Measurements from ENCODE around the gene CLDN2.
"Not testable (repeated sequence)": the region's sequence is repeated elsewhere in the genome, so short reads cannot be mapped to it uniquely, and the experiment has no call there.

Gene CLDN2

DNA sequence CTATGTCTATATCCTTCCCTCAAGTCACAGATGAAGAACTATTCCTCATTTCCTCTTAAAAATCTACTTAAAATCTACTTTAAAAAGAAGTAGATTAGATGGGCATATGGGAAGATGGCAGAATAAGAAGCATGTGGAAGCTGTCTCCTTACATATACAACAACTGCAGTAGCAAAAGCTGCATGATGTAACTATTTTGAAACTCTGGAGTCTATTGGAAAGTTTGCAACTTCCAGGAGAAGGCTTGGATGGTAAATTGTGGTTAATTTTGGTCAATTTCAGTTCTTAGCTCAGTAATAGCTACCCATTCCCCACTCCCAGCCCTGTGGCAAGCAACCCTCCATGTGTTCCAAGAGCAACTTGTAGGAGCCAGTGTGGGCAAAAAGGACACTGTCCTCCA is 42.9 kb downstream of the CLDN2 start:
- DNase-seq (ENCODE audit: low spot score) = no peak

DNA sequence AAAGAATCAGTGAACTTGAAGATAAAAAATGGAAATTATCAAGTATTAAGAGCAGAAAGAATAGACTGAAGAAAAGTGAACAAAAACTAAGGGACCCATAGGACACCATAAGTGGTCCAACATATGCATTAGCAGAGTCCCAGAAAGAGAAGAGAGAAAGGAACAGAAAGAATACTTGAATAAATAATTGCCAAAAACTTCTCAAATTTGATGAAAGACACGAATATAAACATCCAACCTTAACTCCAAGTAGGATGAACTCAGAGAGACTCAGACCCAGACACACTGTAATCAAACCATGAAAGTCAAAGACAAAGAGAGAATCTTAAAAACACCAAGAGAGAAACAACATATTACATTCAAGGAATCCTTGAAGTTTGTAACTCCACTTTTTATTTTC is 44.1 kb downstream of the CLDN2 start:
- no peak for DNase-seq (ENCODE audit: low spot score)

DNA sequence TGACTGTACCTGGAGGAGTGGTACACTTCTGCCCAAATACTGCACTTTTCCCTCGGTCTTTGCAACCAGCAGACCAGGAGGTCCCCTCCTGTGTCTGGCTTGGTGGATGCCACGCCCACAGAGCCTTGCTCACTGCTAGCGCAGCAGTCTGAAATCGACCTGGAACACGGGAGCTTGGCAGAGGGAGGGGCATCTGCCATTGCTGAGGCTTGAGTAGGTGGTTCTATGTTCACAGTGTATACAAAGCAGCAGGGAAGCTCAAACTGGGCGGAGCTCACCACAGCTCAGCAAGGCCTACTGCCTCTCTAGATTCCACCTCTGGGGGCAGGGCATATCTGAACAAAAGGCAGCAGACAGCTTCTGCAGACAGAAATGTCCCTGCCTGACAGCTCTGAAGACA is 46.3 kb downstream of the CLDN2 start:
- not testable (repeated sequence) for DNase-seq (ENCODE audit: low spot score)

DNA sequence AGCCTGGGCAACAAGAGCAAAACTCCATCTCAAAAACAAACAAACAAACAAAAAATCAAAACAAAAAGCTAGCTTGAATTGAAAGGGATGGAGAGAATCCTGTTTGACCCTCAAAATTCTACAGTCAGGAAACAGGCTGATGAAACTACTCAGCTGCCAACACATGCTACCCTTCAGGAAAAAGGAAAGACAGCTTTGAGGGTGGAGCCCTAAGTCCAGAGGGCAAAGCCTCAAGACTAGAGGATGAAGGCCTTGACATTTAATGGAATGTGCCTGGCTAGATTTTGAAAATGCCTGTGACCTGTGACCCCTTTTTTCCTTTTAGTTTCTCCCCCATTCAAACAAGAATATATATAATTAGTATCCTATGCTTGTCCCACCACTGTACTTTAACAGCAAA is 52.7 kb downstream of the CLDN2 start:
- DNase-seq (ENCODE audit: low spot score) = no peak

DNA sequence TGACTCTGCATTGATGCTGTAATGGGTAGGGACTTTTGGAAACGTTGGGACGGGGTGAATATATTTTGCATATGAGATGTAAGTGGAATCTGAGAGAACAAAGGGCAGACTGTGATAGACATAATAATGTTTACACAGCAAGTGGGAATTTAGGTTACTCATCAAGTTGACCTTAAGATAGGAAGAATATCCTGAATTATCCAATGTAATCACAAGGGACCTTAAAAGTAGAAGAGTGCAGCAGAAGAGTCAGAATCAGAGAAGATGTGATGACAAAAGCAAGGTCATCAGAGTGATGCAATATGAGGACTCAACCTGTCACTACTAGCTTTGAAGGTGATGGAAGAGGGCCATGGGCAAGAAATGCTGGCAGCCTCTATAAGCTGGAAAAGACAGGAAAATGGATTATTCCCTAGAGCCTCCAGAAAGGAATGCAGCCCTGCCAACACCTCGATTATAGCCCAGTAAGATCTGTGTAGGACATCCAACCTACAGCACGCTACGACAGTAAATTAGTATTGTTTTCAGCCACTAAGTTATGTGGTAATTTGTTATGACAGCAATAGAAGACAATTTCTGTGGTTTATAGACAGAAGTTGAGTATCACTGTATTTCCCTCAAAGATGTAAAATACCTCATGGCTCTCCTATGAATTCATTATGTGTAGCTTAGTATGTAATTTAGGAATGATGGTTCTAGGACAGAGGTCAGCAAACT is 53.4 kb downstream of the CLDN2 start:
- DNase-seq (ENCODE audit: low spot score) = no peak

DNA sequence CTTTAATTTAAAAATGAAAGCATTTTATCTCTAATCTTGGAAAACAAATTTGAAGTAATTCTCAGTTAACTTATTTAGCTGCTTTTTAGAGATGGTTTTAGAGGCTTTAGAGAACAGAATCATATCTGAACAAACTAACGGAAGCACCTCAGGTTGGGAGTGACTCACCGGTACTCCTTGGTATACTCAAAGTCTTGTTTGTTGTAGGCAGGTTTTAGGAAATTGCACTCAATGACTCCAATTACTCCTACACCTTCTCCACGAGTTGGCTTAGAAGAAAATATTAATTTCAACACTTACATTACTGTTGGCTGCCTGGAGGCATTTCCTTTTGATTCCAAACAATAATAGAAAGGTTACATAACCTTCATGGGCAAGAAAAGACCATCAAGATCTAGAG is 56.2 kb downstream of the CLDN2 start:
- no peak for DNase-seq (ENCODE audit: low spot score)

Data from left forelimb (tissue), 1 donor.